Astrocyte of the cerebellum (primary cell): ENCODE measurements around the gene WFDC8.

Source experiments
- DNase-seq: peaks from one replicate; pipeline ENCODE4 v3.0.0-alpha.2; 2011; ENCODE audit warnings: low read depth
- H3K4me3 ChIP-seq: 2 replicates; pipeline ENCODE4 v1.5.1; 2011; ENCODE audit warnings: mild to moderate bottlenecking, low read depth, low read length, moderate library complexity
- in situ Hi-C: cut with HindIII; loops from 2 replicates; pipeline ENCODE4 v1.10.0; 2017; ENCODE audit warnings: low sequenced_read_pairs
- TF ChIP-seq, protein P1 (sequence below): IDR thresholded peaks from 2 replicates; pipeline ENCODE4 v1.5.1; 2012; ENCODE audit warnings: low read length, low read depth, moderate library complexity, mild to moderate bottlenecking; ENCODE audit errors: missing control alignments

Gene WFDC8

DNA sequence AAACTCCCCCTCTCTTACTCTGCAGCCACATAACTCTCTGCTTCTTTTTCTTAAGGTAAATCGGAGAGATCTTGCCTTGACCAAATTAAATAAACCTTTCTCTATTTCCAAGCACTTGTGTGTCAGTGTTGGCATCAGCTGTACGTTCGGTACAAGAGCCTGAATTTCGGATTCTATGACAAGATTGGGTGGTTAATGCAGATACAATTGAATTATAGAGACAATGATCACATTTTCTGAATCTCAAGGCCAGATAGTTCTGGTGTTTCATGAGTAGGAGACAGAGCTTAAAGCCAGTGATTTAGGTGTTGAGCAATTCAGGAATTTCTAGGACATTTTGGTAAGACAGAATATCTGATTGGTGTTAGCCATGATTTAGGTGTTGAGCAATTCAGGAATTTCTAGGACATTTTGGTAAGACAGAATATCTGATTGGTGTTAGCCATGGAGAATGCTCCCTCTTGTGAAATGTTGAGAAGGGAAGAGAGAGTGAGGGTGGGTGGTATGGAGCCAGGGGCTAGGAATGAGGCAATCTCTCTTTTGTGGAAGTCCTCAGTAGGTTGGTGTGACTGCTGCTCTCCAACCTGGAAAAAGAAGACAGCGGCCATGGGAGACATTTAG is 68.7 kb downstream of the WFDC8 start:
- in situ Hi-C loops, result no loop called here
- H3K4me3 ChIP-seq, result no peak overlapping the region
- no peak for DNase-seq
- TF ChIP-seq, protein P1, sequence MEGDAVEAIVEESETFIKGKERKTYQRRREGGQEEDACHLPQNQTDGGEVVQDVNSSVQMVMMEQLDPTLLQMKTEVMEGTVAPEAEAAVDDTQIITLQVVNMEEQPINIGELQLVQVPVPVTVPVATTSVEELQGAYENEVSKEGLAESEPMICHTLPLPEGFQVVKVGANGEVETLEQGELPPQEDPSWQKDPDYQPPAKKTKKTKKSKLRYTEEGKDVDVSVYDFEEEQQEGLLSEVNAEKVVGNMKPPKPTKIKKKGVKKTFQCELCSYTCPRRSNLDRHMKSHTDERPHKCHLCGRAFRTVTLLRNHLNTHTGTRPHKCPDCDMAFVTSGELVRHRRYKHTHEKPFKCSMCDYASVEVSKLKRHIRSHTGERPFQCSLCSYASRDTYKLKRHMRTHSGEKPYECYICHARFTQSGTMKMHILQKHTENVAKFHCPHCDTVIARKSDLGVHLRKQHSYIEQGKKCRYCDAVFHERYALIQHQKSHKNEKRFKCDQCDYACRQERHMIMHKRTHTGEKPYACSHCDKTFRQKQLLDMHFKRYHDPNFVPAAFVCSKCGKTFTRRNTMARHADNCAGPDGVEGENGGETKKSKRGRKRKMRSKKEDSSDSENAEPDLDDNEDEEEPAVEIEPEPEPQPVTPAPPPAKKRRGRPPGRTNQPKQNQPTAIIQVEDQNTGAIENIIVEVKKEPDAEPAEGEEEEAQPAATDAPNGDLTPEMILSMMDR, result no peak

DNA sequence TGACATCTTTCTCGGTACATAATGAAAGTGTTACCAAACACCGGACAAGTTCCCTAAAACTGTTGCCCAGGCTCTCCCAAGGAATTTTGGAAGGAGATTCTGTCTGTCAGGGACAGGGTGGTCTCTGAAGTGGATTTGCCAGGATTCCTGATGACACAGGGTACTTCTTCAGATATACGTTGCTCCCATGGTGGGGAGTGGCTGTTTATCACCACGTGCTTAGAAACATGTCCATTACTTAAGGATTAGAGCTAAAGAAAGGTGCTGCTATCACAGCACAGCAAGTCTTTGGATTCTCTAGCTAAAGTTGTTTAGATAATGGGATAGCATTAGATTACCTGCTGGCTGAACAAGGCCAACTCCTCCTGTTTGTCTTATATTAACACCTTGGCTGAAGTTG is 70.0 kb downstream of the WFDC8 start:
- no peak overlapping the region for H3K4me3 ChIP-seq
- DNase-seq, result no peak
- TF ChIP-seq, protein P1, result no peak
- in situ Hi-C loops, result no loop called here

GRCh38 chr20:45508068-45508886 is 70.8 kb downstream of the WFDC8 start:
- no peak overlapping the region for H3K4me3 ChIP-seq
- TF ChIP-seq, protein P1, result no peak
- in situ Hi-C loops, result no loop called here
- no peak for DNase-seq

DNA sequence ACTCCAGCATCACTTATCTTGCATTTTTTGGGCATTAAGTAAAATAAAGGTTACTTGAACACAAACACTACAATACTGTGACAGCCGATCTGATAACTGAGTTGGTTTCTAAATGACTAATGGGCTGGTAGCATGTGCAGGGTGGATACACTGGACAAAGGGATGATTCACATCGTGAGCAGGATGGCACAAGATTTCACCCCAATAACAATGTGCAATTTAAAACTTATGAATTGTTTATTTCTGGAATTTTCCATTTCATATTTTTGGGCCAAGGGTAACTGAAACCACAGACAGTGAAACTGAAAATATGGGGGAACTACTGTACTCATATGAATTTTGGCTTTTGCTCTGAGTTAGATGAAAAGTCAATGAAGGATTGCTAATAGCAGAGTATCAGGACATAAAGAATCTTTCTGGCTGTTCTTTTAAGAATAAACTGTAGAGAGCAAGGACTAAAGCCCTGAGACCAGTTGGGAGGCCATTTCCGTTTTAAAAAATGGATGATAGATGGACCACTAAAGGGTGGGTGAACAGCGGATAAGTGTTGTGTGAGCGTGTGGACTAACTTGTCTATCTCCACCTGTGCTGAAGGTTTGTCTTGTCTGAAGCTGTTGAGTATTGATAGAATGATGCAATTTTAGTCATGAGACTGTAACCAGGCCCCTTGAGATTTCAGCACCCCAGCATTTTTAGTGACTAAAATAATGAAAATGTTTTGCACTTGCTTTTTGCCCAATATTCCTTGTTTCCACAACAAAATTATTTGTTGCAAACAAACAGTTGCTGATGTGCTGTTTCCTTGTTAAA is 71.9 kb downstream of the WFDC8 start:
- H3K4me3 ChIP-seq, result no peak overlapping the region
- TF ChIP-seq, protein P1, result no peak
- in situ Hi-C loops, result no loop called here
- DNase-seq, result no peak

DNA sequence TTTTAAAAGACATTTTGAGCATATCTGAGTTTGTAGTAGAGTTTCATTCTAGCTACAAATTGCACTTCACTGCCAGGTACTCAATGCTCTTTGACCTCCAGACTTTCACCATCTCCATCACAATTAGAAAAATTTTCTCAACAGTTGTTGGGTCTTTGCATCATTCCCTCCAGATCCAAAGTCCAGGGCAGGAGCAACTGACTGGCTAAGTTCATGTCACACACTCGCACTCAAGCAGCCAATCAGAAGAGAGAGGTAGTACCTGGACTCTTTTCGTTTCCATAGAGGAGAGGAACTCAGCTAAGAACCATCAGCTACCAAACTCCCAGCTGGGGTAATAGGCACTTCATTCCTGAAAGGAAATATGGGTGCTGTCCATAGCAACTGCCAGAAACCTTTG is 72.7 kb downstream of the WFDC8 start:
- no peak overlapping the region for H3K4me3 ChIP-seq

GRCh38 chr20:45503403-45503802 is 75.7 kb downstream of the WFDC8 start:
- DNase-seq, result no peak
- TF ChIP-seq, protein P1, result no peak
- in situ Hi-C loops, result no loop called here

More for the DNA sequence above, 72.7 kb downstream of the WFDC8 start:
- no peak for DNase-seq
- in situ Hi-C loops, result no loop called here
- TF ChIP-seq, protein P1, result no peak

More at GRCh38 chr20:45503403-45503802, 75.7 kb downstream of the WFDC8 start:
- H3K4me3 ChIP-seq, result no peak overlapping the region
